Effector memory CD8-positive, alpha-beta T cell (primary cell): Measurements from ENCODE around the gene CORO2B.

ENCODE experiments used
- ATAC-seq: fragments of 150-1000 bp; cut with Tn5 transposase; replicated peaks from 2 replicates; pipeline ENCODE4 v1.10.0; 2021; ENCODE audit warnings: mild to moderate bottlenecking, moderate library complexity
- DNase-seq, 3 experiments: peaks; one replicate each; pipeline ENCODE4 v3.0.0; 2021
- H3K27ac Mint-ChIP-seq, 2 donors: one replicate each; pipeline ENCODE4 v1.8.0; 2022; ENCODE audit warnings: mild to moderate bottlenecking in 2 of 2, mixed read lengths in 2 of 2, moderate library complexity in 2 of 2
- H3K27me3 Mint-ChIP-seq, 2 donors: one replicate each; pipeline ENCODE4 v1.8.0; 2022; ENCODE audit warnings: mixed read lengths in 2 of 2
- H3K36me3 Mint-ChIP-seq: one replicate; pipeline ENCODE4 v1.8.0; 2022; ENCODE audit warnings: mild to moderate bottlenecking, moderate library complexity, mixed read lengths; ENCODE audit not compliant: insufficient read depth
- H3K4me1 Mint-ChIP-seq, 2 donors: one replicate each; pipeline ENCODE4 v1.8.0; 2022; ENCODE audit warnings: low read depth in 2 of 2, mixed read lengths in 2 of 2
- H3K4me3 Mint-ChIP-seq, 2 donors: one replicate each; pipeline ENCODE4 v1.8.0; 2022; ENCODE audit warnings: mild to moderate bottlenecking in 2 of 2, mixed read lengths in 2 of 2, moderate library complexity in 2 of 2
- H3K9me3 Mint-ChIP-seq, 2 donors: one replicate each; pipeline ENCODE4 v1.8.0; 2022; ENCODE audit warnings: mixed read lengths in 2 of 2

CORO2B gene

GRCh38 chr15:68617777-68618176, 39.0 kb downstream of the CORO2B start:
- Mint-ChIP-seq H3K4me1 (no peaks in the 10 kb centered on the region), H3K4me3 (no peak overlapping the region), H3K27me3 (peaks cover 25 to 53% of the 10 kb centered on the region in 2 donors), H3K27ac (no peak overlapping the region), H3K36me3 (no peaks in the 10 kb centered on the region), H3K9me3 (no peaks in the 10 kb centered on the region)
- ATAC-seq = no peak
- no peak for DNase-seq

- H3K4me3 Mint-ChIP-seq = no peak overlapping the region
- H3K4me1 Mint-ChIP-seq = no peaks in the 10 kb centered on the region
- H3K9me3 Mint-ChIP-seq = no peaks in the 10 kb centered on the region
- no peak for ATAC-seq
- no peak overlapping the region for H3K27ac Mint-ChIP-seq
- DNase-seq = no peak
- H3K36me3 Mint-ChIP-seq = no peaks in the 10 kb centered on the region
- H3K27me3 Mint-ChIP-seq = peaks cover 25 to 54% of the 10 kb centered on the region in 2 donors
These were observed 39.6 kb downstream of the CORO2B start for GRCh38 chr15:68618394-68618793.

- ATAC-seq (no peak), DNase-seq (no peak)
- H3K9me3 Mint-ChIP-seq = no peaks in the 10 kb centered on the region
- no peaks in the 10 kb centered on the region for H3K4me1 Mint-ChIP-seq
- H3K27me3 Mint-ChIP-seq = peaks cover 22 to 56% of the 10 kb centered on the region in 2 donors
- no peak overlapping the region for H3K27ac Mint-ChIP-seq
- H3K36me3 Mint-ChIP-seq = no peaks in the 10 kb centered on the region
- H3K4me3 Mint-ChIP-seq = no peak overlapping the region
These were observed 40.3 kb downstream of the CORO2B start for GRCh38 chr15:68618908-68619698.

- Mint-ChIP-seq H3K9me3 (no peaks in the 10 kb centered on the region), H3K27ac (no peak overlapping the region), H3K27me3 (peaks cover 28 to 66% of the 10 kb centered on the region in 2 donors), H3K4me3 (no peak overlapping the region), H3K4me1 (no peaks in the 10 kb centered on the region), H3K36me3 (no peaks in the 10 kb centered on the region)
- DNase-seq (no peak), ATAC-seq (no peak)
These were observed 42.1 kb downstream of the CORO2B start for GRCh38 chr15:68620721-68621527.

- H3K9me3 Mint-ChIP-seq = no peaks in the 10 kb centered on the region
- H3K27ac Mint-ChIP-seq = no peak overlapping the region
- H3K36me3 Mint-ChIP-seq = no peaks in the 10 kb centered on the region
- H3K4me3 Mint-ChIP-seq = no peak overlapping the region
- no peaks in the 10 kb centered on the region for H3K4me1 Mint-ChIP-seq
- H3K27me3 Mint-ChIP-seq = peaks cover 30 to 69% of the 10 kb centered on the region in 2 donors
- no peak for ATAC-seq
- DNase-seq = no peak
These were observed 42.7 kb downstream of the CORO2B start for GRCh38 chr15:68621535-68621934.

- Mint-ChIP-seq H3K9me3 (no peaks in the 10 kb centered on the region), H3K4me3 (no peak overlapping the region), H3K36me3 (no peaks in the 10 kb centered on the region), H3K4me1 (no peaks in the 10 kb centered on the region), H3K27ac (no peak overlapping the region), H3K27me3 (peaks cover 40 to 80% of the 10 kb centered on the region in 2 donors)
- ATAC-seq (no peak), DNase-seq (no peak)
These were observed 44.6 kb downstream of the CORO2B start for GRCh38 chr15:68623301-68623892.

- Mint-ChIP-seq H3K4me3 (no peak overlapping the region), H3K4me1 (peaks cover 0 to 1% of the 10 kb centered on the region in 2 donors)
- ATAC-seq = no peak
These were observed 47.1 kb downstream of the CORO2B start for GRCh38 chr15:68625853-68626252.

GRCh38 chr15:68626283-68626682, 47.5 kb downstream of the CORO2B start:
- H3K4me1 Mint-ChIP-seq = peaks cover 0 to 1% of the 10 kb centered on the region in 2 donors

More at GRCh38 chr15:68625853-68626252, 47.1 kb downstream of the CORO2B start:
- Mint-ChIP-seq H3K27me3 (peaks cover 58 to 92% of the 10 kb centered on the region in 2 donors), H3K9me3 (no peaks in the 10 kb centered on the region), H3K36me3 (no peaks in the 10 kb centered on the region), H3K27ac (no peak overlapping the region)
- DNase-seq = no peak

GRCh38 chr15:68626739-68627138, 47.9 kb downstream of the CORO2B start:
- H3K4me3 Mint-ChIP-seq = no peak overlapping the region
- H3K27ac Mint-ChIP-seq = no peak overlapping the region
- no peaks in the 10 kb centered on the region for H3K36me3 Mint-ChIP-seq
- ATAC-seq (no peak), DNase-seq (no peak)
- H3K27me3 Mint-ChIP-seq = peaks cover 60 to 90% of the 10 kb centered on the region in 2 donors
- H3K9me3 Mint-ChIP-seq = no peaks in the 10 kb centered on the region
- peaks cover 0 to 1% of the 10 kb centered on the region in 2 donors for H3K4me1 Mint-ChIP-seq

More at GRCh38 chr15:68626283-68626682, 47.5 kb downstream of the CORO2B start:
- Mint-ChIP-seq H3K9me3 (no peaks in the 10 kb centered on the region), H3K27ac (no peak overlapping the region), H3K36me3 (no peaks in the 10 kb centered on the region), H3K27me3 (peaks cover 60 to 92% of the 10 kb centered on the region in 2 donors), H3K4me3 (no peak overlapping the region)
- DNase-seq = no peak
- ATAC-seq = no peak

GRCh38 chr15:68627476-68627875, 48.7 kb downstream of the CORO2B start:
- Mint-ChIP-seq H3K27ac (no peak overlapping the region), H3K27me3 (peaks cover 58 to 83% of the 10 kb centered on the region in 2 donors), H3K9me3 (no peaks in the 10 kb centered on the region), H3K4me1 (peaks cover 0 to 1% of the 10 kb centered on the region in 2 donors), H3K36me3 (no peaks in the 10 kb centered on the region), H3K4me3 (no peak overlapping the region)
- no peak for ATAC-seq
- no peak for DNase-seq

GRCh38 chr15:68627995-68628394, 49.2 kb downstream of the CORO2B start:
- H3K9me3 Mint-ChIP-seq = no peaks in the 10 kb centered on the region
- no peak overlapping the region for H3K4me3 Mint-ChIP-seq
- no peak overlapping the region for H3K27ac Mint-ChIP-seq
- peaks cover 0 to 1% of the 10 kb centered on the region in 2 donors for H3K4me1 Mint-ChIP-seq
- ATAC-seq (no peak), DNase-seq (no peak)
- H3K27me3 Mint-ChIP-seq = peaks cover 56 to 81% of the 10 kb centered on the region in 2 donors
- H3K36me3 Mint-ChIP-seq = no peaks in the 10 kb centered on the region

GRCh38 chr15:68629519-68630210, 50.9 kb downstream of the CORO2B start:
- no peak for DNase-seq
- no peak overlapping the region for H3K27ac Mint-ChIP-seq
- H3K4me1 Mint-ChIP-seq = peaks cover 0 to 1% of the 10 kb centered on the region in 2 donors
- peaks cover 56 to 69% of the 10 kb centered on the region in 2 donors for H3K27me3 Mint-ChIP-seq
- H3K9me3 Mint-ChIP-seq = no peaks in the 10 kb centered on the region
- no peak overlapping the region for H3K4me3 Mint-ChIP-seq
- H3K36me3 Mint-ChIP-seq = no peaks in the 10 kb centered on the region
- ATAC-seq = no peak

- H3K27me3 Mint-ChIP-seq = peaks cover 53 to 64% of the 10 kb centered on the region in 2 donors
- H3K4me1 Mint-ChIP-seq = peaks cover 0 to 1% of the 10 kb centered on the region in 2 donors
- no peak overlapping the region for H3K27ac Mint-ChIP-seq
- no peak overlapping the region for H3K4me3 Mint-ChIP-seq
- DNase-seq (no peak), ATAC-seq (no peak)
- H3K36me3 Mint-ChIP-seq = no peaks in the 10 kb centered on the region
- no peaks in the 10 kb centered on the region for H3K9me3 Mint-ChIP-seq
These were observed 51.4 kb downstream of the CORO2B start for GRCh38 chr15:68630211-68630555.
